ENCODE results near the gene FBXW9. TPM values are rescaled to one million over a fixed set of nuclear protein-coding genes. Genes with fewer than 3 reads are reported as not detected.

The FBXW9 gene
- polyA plus RNA-seq, 1 donor from 2014 or later = 16.2 TPM

- Histone ChIP-seq H3K4me3 (ENCODE audit: low read length) (peak overlapping the region; percentile 85), H3K36me3 (ENCODE audit: insufficient read depth, low read length) (no peaks in the 10 kb centered on the region), H3K9me2 (ENCODE audit: insufficient read depth, low read length) (no peaks in the 10 kb centered on the region), H3K9ac (ENCODE audit: low read length) (peak overlapping the region; percentile 87), H3K4me2 (ENCODE audit: low read length) (no peak overlapping the region), H3K9me3 (ENCODE audit: low read length) (no peaks in the 10 kb centered on the region), H3F3A (ENCODE audit: insufficient read depth, low read length, poor library complexity, severe bottlenecking) (peaks cover 5% of the 10 kb centered on the region), H3K79me2 (replicated peaks; ENCODE audit: insufficient read depth, low read length) (peaks cover 27% of the 10 kb centered on the region), H4K20me1 (ENCODE audit: insufficient read depth) (no peaks in the 10 kb centered on the region), H3K27ac (ENCODE audit: low read length) (peak overlapping the region; percentile 87), H2AFZ (ENCODE audit: low read depth, low read length) (no peak overlapping the region), H3K27me3 (ENCODE audit: insufficient read depth, low read depth, low read length) (no peaks in the 10 kb centered on the region)
- TF ChIP-seq EZH2 (IDR thresholded peaks at IDR 0.05; ENCODE audit: borderline replicate concordance, insufficient read depth, low read length, poor library complexity, severe bottlenecking) = no peak
These were observed 23.9 kb upstream of the FBXW9 start for GRCh38 chr19:12720296-12720695.

- Histone ChIP-seq H2AFZ (ENCODE audit: low read depth, low read length) (no peak overlapping the region), H3K36me3 (ENCODE audit: insufficient read depth, low read length) (peaks cover 5% of the 10 kb centered on the region), H3K9ac (ENCODE audit: low read length) (no peak overlapping the region), H3K79me2 (replicated peaks; ENCODE audit: insufficient read depth, low read length) (peaks cover 18% of the 10 kb centered on the region), H3F3A (ENCODE audit: insufficient read depth, low read length, poor library complexity, severe bottlenecking) (no peaks in the 10 kb centered on the region), H3K4me3 (ENCODE audit: low read length) (no peak overlapping the region), H3K27me3 (ENCODE audit: insufficient read depth, low read depth, low read length) (no peaks in the 10 kb centered on the region), H3K4me2 (ENCODE audit: low read length) (no peak overlapping the region), H3K9me3 (ENCODE audit: low read length) (no peaks in the 10 kb centered on the region), H3K27ac (ENCODE audit: low read length) (no peak overlapping the region), H4K20me1 (ENCODE audit: insufficient read depth) (no peaks in the 10 kb centered on the region), H3K9me2 (ENCODE audit: insufficient read depth, low read length) (no peaks in the 10 kb centered on the region)
- TF ChIP-seq EZH2 (IDR thresholded peaks at IDR 0.05; ENCODE audit: borderline replicate concordance, insufficient read depth, low read length, poor library complexity, severe bottlenecking) (no peak), MXI1 (conservative IDR thresholded peaks at IDR 0.05; ENCODE audit: poor library complexity, severe bottlenecking) (no peak), EP300 (conservative IDR thresholded peaks at IDR 0.05; ENCODE audit: poor library complexity, severe bottlenecking) (no peak), CTCF (IDR thresholded peaks at IDR 0.05; ENCODE audit: poor library complexity, severe bottlenecking) (no peak), TAF1 (IDR thresholded peaks at IDR 0.05; ENCODE audit: low read depth) (no peak), SMC3 (conservative IDR thresholded peaks at IDR 0.05; ENCODE audit: poor library complexity) (no peak), POLR2AphosphoS5 (IDR thresholded peaks at IDR 0.05) (no peak), REST (IDR thresholded peaks at IDR 0.05; ENCODE audit: borderline replicate concordance) (no peak), RAD21 (conservative IDR thresholded peaks at IDR 0.05) (no peak)
These were observed 19.5 kb upstream of the FBXW9 start for GRCh38 chr19:12715929-12716328.

GRCh38 chr19:12715102-12715501 lies 18.7 kb upstream of the FBXW9 start:
- H3K79me2 ChIP-seq (replicated peaks; ENCODE audit: insufficient read depth, low read length) = peaks cover 10% of the 10 kb centered on the region
- TF ChIP-seq MXI1 (conservative IDR thresholded peaks at IDR 0.05; ENCODE audit: poor library complexity, severe bottlenecking) (no peak), TAF1 (IDR thresholded peaks at IDR 0.05; ENCODE audit: low read depth) (no peak), SMC3 (conservative IDR thresholded peaks at IDR 0.05; ENCODE audit: poor library complexity) (no peak), EP300 (conservative IDR thresholded peaks at IDR 0.05; ENCODE audit: poor library complexity, severe bottlenecking) (no peak), EZH2 (IDR thresholded peaks at IDR 0.05; ENCODE audit: borderline replicate concordance, insufficient read depth, low read length, poor library complexity, severe bottlenecking) (no peak), POLR2AphosphoS5 (IDR thresholded peaks at IDR 0.05) (no peak), CTCF (IDR thresholded peaks at IDR 0.05; ENCODE audit: poor library complexity, severe bottlenecking) (no peak), RAD21 (conservative IDR thresholded peaks at IDR 0.05) (no peak), REST (IDR thresholded peaks at IDR 0.05; ENCODE audit: borderline replicate concordance) (no peak)

More at GRCh38 chr19:12715102-12715501, 18.7 kb upstream of the FBXW9 start:
- H2AFZ ChIP-seq (ENCODE audit: low read depth, low read length) = no peak overlapping the region
- H3K9me3 ChIP-seq (ENCODE audit: low read length) = no peaks in the 10 kb centered on the region
- H3K36me3 ChIP-seq (ENCODE audit: insufficient read depth, low read length) = peaks cover 5% of the 10 kb centered on the region
- H3K4me3 ChIP-seq (ENCODE audit: low read length) = no peak overlapping the region
- no peaks in the 10 kb centered on the region for H3K9me2 ChIP-seq (ENCODE audit: insufficient read depth, low read length)
- H3F3A ChIP-seq (ENCODE audit: insufficient read depth, low read length, poor library complexity, severe bottlenecking) = no peaks in the 10 kb centered on the region
- no peaks in the 10 kb centered on the region for H4K20me1 ChIP-seq (ENCODE audit: insufficient read depth)
- H3K27me3 ChIP-seq (ENCODE audit: insufficient read depth, low read depth, low read length) = no peaks in the 10 kb centered on the region
- no peak overlapping the region for H3K4me2 ChIP-seq (ENCODE audit: low read length)
- no peak overlapping the region for H3K27ac ChIP-seq (ENCODE audit: low read length)
- H3K9ac ChIP-seq (ENCODE audit: low read length) = no peak overlapping the region

All from neural cell (in vitro differentiated cells).